Mesothelial cell of epicardium (in vitro differentiated cells): ENCODE data around the gene POU2F1. TPM values are rescaled to one million over a fixed set of nuclear protein-coding genes. Genes with fewer than 3 reads are reported as not detected.

ENCODE experiments used
- DNase-seq, 2 experiments: peaks; one replicate each; pipeline ENCODE4 v3.0.0; 2021; ENCODE audit warnings: low spot score in 2 of 2; ENCODE audit not compliant: unreplicated experiment in 2 of 2
- H3K27ac Mint-ChIP-seq: 2 replicates; pipeline ENCODE4 v1.8.0; 2021; ENCODE audit warnings: mixed read lengths
- H3K27me3 Mint-ChIP-seq: 2 replicates; pipeline ENCODE4 v1.8.0; 2021; ENCODE audit warnings: low read depth, mixed read lengths
- H3K36me3 Mint-ChIP-seq: 2 replicates; pipeline ENCODE4 v1.8.0; 2021; ENCODE audit warnings: mixed read lengths
- H3K4me1 Mint-ChIP-seq: 2 replicates; pipeline ENCODE4 v1.8.0; 2021; ENCODE audit warnings: mixed read lengths
- H3K4me3 Mint-ChIP-seq: 2 replicates; pipeline ENCODE4 v1.8.0; 2021; ENCODE audit warnings: mild to moderate bottlenecking, moderate library complexity, mixed read lengths
- H3K9me3 Mint-ChIP-seq: 2 replicates; pipeline ENCODE4 v1.8.0; 2021; ENCODE audit warnings: mixed read lengths
- CTCF ChIP-seq: fragments of 200-600 bp; sonication (generic); IDR thresholded peaks from one replicate; pipeline ENCODE4 v1.5.0; 2021; ENCODE audit warnings: antibody characterized with exemption; ENCODE audit not compliant: unreplicated experiment
- total RNA-seq: library from RNA; stranded (reverse); gene quantifications from 3 replicates; pipeline ENCODE4 v1.2.1, GENCODE V29; 2021

POU2F1 gene
- total RNA-seq, 1 donor from 2014 or later, result 32.8 TPM

- no peak for TF ChIP-seq CTCF
- Mint-ChIP-seq H3K27me3 (no peaks in the 10 kb centered on the region), H3K9me3 (no peaks in the 10 kb centered on the region), H3K36me3 (peaks cover 9% of the 10 kb centered on the region), H3K4me3 (no peak overlapping the region), H3K27ac (no peak overlapping the region), H3K4me1 (peaks cover 8% of the 10 kb centered on the region)
- no peak for DNase-seq
Observed at GRCh38 chr1:167369933-167370332, 149.2 kb downstream of the POU2F1 start.

GRCh38 chr1:167371030-167371429, 150.3 kb downstream of the POU2F1 start:
- Mint-ChIP-seq H3K4me1 (peaks cover 13% of the 10 kb centered on the region), H3K27ac (no peak overlapping the region), H3K36me3 (peaks cover 8% of the 10 kb centered on the region), H3K27me3 (no peaks in the 10 kb centered on the region), H3K4me3 (no peak overlapping the region), H3K9me3 (no peaks in the 10 kb centered on the region)
- TF ChIP-seq CTCF, result no peak
- no peak for DNase-seq

GRCh38 chr1:167373398-167373797, 152.7 kb downstream of the POU2F1 start:
- H3K27ac Mint-ChIP-seq, result no peak overlapping the region
- peaks cover 4% of the 10 kb centered on the region for H3K9me3 Mint-ChIP-seq
- H3K36me3 Mint-ChIP-seq, result peaks cover 13% of the 10 kb centered on the region
- H3K4me1 Mint-ChIP-seq, result peaks cover 15% of the 10 kb centered on the region
- no peaks in the 10 kb centered on the region for H3K27me3 Mint-ChIP-seq
- DNase-seq, result no peak
- no peak for TF ChIP-seq CTCF
- H3K4me3 Mint-ChIP-seq, result no peak overlapping the region

GRCh38 chr1:167373986-167374385, 153.3 kb downstream of the POU2F1 start:
- H3K4me3 Mint-ChIP-seq, result no peak overlapping the region
- TF ChIP-seq CTCF, result no peak
- no peak overlapping the region for H3K27ac Mint-ChIP-seq
- peaks cover 15% of the 10 kb centered on the region for H3K4me1 Mint-ChIP-seq
- H3K36me3 Mint-ChIP-seq, result peaks cover 14% of the 10 kb centered on the region
- DNase-seq, result no peak
- peaks cover 4% of the 10 kb centered on the region for H3K9me3 Mint-ChIP-seq
- H3K27me3 Mint-ChIP-seq, result no peaks in the 10 kb centered on the region

- Mint-ChIP-seq H3K9me3 (peaks cover 4% of the 10 kb centered on the region), H3K4me1 (peaks cover 15% of the 10 kb centered on the region), H3K27me3 (no peaks in the 10 kb centered on the region), H3K27ac (no peak overlapping the region), H3K4me3 (no peak overlapping the region), H3K36me3 (peaks cover 16% of the 10 kb centered on the region)
- no peak for DNase-seq
- TF ChIP-seq CTCF, result no peak
Observed at GRCh38 chr1:167375949-167376348, 155.3 kb downstream of the POU2F1 start.
